HL-60 (cell line): ENCODE measurements around the gene CIROP.

Experiments
- CTCF ChIP-seq: IDR thresholded peaks from one replicate; pipeline ENCODE4 v1.5.1; 2011; ENCODE audit warnings: low read length, control low read depth, inconsistent platforms; ENCODE audit not compliant: insufficient read depth
- GABPA ChIP-seq: IDR thresholded peaks from 2 replicates; pipeline ENCODE4 v1.6.1; 2012; ENCODE audit warnings: low read depth
- POLR2AphosphoS5 ChIP-seq: IDR thresholded peaks from 2 replicates; pipeline ENCODE4 v1.6.1; 2012; ENCODE audit warnings: low read depth
- SPI1 ChIP-seq: IDR thresholded peaks from 2 replicates; pipeline ENCODE4 v1.6.1; 2012; ENCODE audit warnings: low read depth, mild to moderate bottlenecking, borderline replicate concordance
- TF ChIP-seq, protein P1 (sequence below): IDR thresholded peaks from 2 replicates; pipeline ENCODE4 v1.6.1; 2012; ENCODE audit warnings: low read depth; ENCODE audit not compliant: insufficient replicate concordance

GRCh38 chr14:23142826-23143225 is 38.0 kb upstream of the CIROP start:
- TF ChIP-seq CTCF (no peak), POLR2AphosphoS5 (no peak), GABPA (no peak), SPI1 (no peak)
- TF ChIP-seq, protein P1, sequence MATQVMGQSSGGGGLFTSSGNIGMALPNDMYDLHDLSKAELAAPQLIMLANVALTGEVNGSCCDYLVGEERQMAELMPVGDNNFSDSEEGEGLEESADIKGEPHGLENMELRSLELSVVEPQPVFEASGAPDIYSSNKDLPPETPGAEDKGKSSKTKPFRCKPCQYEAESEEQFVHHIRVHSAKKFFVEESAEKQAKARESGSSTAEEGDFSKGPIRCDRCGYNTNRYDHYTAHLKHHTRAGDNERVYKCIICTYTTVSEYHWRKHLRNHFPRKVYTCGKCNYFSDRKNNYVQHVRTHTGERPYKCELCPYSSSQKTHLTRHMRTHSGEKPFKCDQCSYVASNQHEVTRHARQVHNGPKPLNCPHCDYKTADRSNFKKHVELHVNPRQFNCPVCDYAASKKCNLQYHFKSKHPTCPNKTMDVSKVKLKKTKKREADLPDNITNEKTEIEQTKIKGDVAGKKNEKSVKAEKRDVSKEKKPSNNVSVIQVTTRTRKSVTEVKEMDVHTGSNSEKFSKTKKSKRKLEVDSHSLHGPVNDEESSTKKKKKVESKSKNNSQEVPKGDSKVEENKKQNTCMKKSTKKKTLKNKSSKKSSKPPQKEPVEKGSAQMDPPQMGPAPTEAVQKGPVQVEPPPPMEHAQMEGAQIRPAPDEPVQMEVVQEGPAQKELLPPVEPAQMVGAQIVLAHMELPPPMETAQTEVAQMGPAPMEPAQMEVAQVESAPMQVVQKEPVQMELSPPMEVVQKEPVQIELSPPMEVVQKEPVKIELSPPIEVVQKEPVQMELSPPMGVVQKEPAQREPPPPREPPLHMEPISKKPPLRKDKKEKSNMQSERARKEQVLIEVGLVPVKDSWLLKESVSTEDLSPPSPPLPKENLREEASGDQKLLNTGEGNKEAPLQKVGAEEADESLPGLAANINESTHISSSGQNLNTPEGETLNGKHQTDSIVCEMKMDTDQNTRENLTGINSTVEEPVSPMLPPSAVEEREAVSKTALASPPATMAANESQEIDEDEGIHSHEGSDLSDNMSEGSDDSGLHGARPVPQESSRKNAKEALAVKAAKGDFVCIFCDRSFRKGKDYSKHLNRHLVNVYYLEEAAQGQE = no peak
